ENCODE measurements around the gene KCNQ1OT1.

KCNQ1OT1 gene

GRCh38 chr11:2655016-2655719 lies 44.6 kb downstream of the KCNQ1OT1 start:
- Histone ChIP-seq H3K27ac (ENCODE audit: extremely low read depth, low read depth, low read length) (no peak overlapping the region), H3K9me3 (ENCODE audit: control insufficient read depth, insufficient read depth, low read depth, low read length) (no peaks in the 10 kb centered on the region), H3K4me1 (ENCODE audit: control insufficient read depth, insufficient read depth, low read length) (no peaks in the 10 kb centered on the region), H3K4me3 (ENCODE audit: low read depth, low read length) (no peak overlapping the region), H3K36me3 (ENCODE audit: control insufficient read depth in 2 of 2, insufficient read depth in 1 of 2, low read length in 2 of 2) (no peaks in the 10 kb centered on the region)
- TF ChIP-seq, protein P1, sequence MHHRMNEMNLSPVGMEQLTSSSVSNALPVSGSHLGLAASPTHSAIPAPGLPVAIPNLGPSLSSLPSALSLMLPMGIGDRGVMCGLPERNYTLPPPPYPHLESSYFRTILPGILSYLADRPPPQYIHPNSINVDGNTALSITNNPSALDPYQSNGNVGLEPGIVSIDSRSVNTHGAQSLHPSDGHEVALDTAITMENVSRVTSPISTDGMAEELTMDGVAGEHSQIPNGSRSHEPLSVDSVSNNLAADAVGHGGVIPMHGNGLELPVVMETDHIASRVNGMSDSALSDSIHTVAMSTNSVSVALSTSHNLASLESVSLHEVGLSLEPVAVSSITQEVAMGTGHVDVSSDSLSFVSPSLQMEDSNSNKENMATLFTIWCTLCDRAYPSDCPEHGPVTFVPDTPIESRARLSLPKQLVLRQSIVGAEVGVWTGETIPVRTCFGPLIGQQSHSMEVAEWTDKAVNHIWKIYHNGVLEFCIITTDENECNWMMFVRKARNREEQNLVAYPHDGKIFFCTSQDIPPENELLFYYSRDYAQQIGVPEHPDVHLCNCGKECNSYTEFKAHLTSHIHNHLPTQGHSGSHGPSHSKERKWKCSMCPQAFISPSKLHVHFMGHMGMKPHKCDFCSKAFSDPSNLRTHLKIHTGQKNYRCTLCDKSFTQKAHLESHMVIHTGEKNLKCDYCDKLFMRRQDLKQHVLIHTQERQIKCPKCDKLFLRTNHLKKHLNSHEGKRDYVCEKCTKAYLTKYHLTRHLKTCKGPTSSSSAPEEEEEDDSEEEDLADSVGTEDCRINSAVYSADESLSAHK (tag by site-specific recombination; IDR thresholded peaks at IDR 0.05): no peak
- TF ChIP-seq ZNF660 (tag by site-specific recombination; IDR thresholded peaks at IDR 0.05): no peak
- no peak for TF ChIP-seq ZNF221 (tag by site-specific recombination; IDR thresholded peaks at IDR 0.05; ENCODE audit: borderline replicate concordance)
- TF ChIP-seq ZNF529 (tag by site-specific recombination; IDR thresholded peaks at IDR 0.05; ENCODE audit: insufficient replicate concordance): no peak
- no peak for TF ChIP-seq RBAK (tag by site-specific recombination; IDR thresholded peaks at IDR 0.05)
- no peak for TF ChIP-seq ZSCAN30 (tag by site-specific recombination; IDR thresholded peaks at IDR 0.05)
- no peak for TF ChIP-seq ZNF24 (tag by site-specific recombination; IDR thresholded peaks at IDR 0.05)
- ChIA-PET CTCF (interaction anchor here (1.5 kb wide), 1 partner anchor 10 kb away, joined by 4 read pairs; no protein-coding TSS in a partner anchor), POLR2A (no interaction called here)

- ChIA-PET POLR2A (interaction anchor here (1.4 kb wide), 1 partner anchor 46 kb away, joined by 4 read pairs; the partner anchor contains the start of gene KCNQ1OT1), CTCF (interaction anchor here (1.5 kb wide), 1 partner anchor 9 kb away, joined by 4 read pairs; no protein-coding TSS in a partner anchor)
- H3K4me3 ChIP-seq (ENCODE audit: low read depth, low read length): no peak overlapping the region
- H3K4me1 ChIP-seq (ENCODE audit: control insufficient read depth, insufficient read depth, low read length): no peaks in the 10 kb centered on the region
- no peaks in the 10 kb centered on the region for H3K9me3 ChIP-seq (ENCODE audit: control insufficient read depth, insufficient read depth, low read depth, low read length)
- H3K27ac ChIP-seq (ENCODE audit: extremely low read depth, low read depth, low read length): no peak overlapping the region
- no peaks in the 10 kb centered on the region for H3K36me3 ChIP-seq (ENCODE audit: control insufficient read depth in 2 of 2, insufficient read depth in 1 of 2, low read length in 2 of 2)
- peak; percentile 33; the same call in 1 of the 2 replicates for TF ChIP-seq SCRT2 (tag by site-specific recombination; IDR thresholded peaks at IDR 0.05)
- TF ChIP-seq ZNF670 (tag by site-specific recombination; IDR thresholded peaks at IDR 0.05; ENCODE audit: low read depth): no peak
These were observed 45.7 kb downstream of the KCNQ1OT1 start for GRCh38 chr11:2653930-2654739.

GRCh38 chr11:2653198-2653551 lies 46.6 kb downstream of the KCNQ1OT1 start:
- Histone ChIP-seq H3K9me3 (ENCODE audit: control insufficient read depth, insufficient read depth, low read depth, low read length) (no peaks in the 10 kb centered on the region), H3K27ac (ENCODE audit: extremely low read depth, low read depth, low read length) (no peak overlapping the region), H3K4me1 (ENCODE audit: control insufficient read depth, insufficient read depth, low read length) (no peaks in the 10 kb centered on the region), H3K4me3 (ENCODE audit: low read depth, low read length) (no peak overlapping the region), H3K36me3 (ENCODE audit: control insufficient read depth in 2 of 2, insufficient read depth in 1 of 2, low read length in 2 of 2) (no peaks in the 10 kb centered on the region)
- POLR2A ChIA-PET: interaction anchor here (1.4 kb wide), 1 partner anchor 47 kb away, joined by 4 read pairs; the partner anchor contains the start of gene KCNQ1OT1
- CTCF ChIA-PET: no interaction called here
- TF ChIP-seq ZNF2 (tag by site-specific recombination; IDR thresholded peaks at IDR 0.05): no peak

GRCh38 chr11:2652333-2653197 lies 47.2 kb downstream of the KCNQ1OT1 start:
- Histone ChIP-seq H3K9me3 (ENCODE audit: control insufficient read depth, insufficient read depth, low read depth, low read length) (no peaks in the 10 kb centered on the region), H3K4me3 (ENCODE audit: low read depth, low read length) (no peak overlapping the region), H3K4me1 (ENCODE audit: control insufficient read depth, insufficient read depth, low read length) (no peaks in the 10 kb centered on the region), H3K36me3 (ENCODE audit: control insufficient read depth in 2 of 2, insufficient read depth in 1 of 2, low read length in 2 of 2) (no peaks in the 10 kb centered on the region), H3K27ac (ENCODE audit: extremely low read depth, low read depth, low read length) (no peak overlapping the region)
- TF ChIP-seq, protein P2, sequence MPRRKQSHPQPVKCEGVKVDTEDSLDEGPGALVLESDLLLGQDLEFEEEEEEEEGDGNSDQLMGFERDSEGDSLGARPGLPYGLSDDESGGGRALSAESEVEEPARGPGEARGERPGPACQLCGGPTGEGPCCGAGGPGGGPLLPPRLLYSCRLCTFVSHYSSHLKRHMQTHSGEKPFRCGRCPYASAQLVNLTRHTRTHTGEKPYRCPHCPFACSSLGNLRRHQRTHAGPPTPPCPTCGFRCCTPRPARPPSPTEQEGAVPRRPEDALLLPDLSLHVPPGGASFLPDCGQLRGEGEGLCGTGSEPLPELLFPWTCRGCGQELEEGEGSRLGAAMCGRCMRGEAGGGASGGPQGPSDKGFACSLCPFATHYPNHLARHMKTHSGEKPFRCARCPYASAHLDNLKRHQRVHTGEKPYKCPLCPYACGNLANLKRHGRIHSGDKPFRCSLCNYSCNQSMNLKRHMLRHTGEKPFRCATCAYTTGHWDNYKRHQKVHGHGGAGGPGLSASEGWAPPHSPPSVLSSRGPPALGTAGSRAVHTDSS (tag by site-specific recombination; IDR thresholded peaks at IDR 0.05): no peak
- TF ChIP-seq GFI1B (tag by site-specific recombination; IDR thresholded peaks at IDR 0.05) (no peak), YY2 (tag by site-specific recombination; IDR thresholded peaks at IDR 0.05) (no peak), ZNF555 (tag by site-specific recombination; conservative IDR thresholded peaks at IDR 0.05) (no peak), ZNF248 (tag by site-specific recombination; IDR thresholded peaks at IDR 0.05) (no peak), ZNF561 (tag by site-specific recombination; IDR thresholded peaks at IDR 0.05; ENCODE audit: borderline replicate concordance) (no peak), ZNF473 (tag by site-specific recombination; IDR thresholded peaks at IDR 0.05) (no peak), ZNF768 (tag by site-specific recombination; IDR thresholded peaks at IDR 0.05) (no peak), ZNF600 (tag by site-specific recombination; IDR thresholded peaks at IDR 0.05) (no peak)
- ChIA-PET POLR2A (interaction anchor here (1.4 kb wide), 1 partner anchor 47 kb away, joined by 4 read pairs; the partner anchor contains the start of gene KCNQ1OT1), CTCF (interaction anchor here (1.1 kb wide), 1 partner anchor 240 kb away, joined by 3 read pairs; no protein-coding TSS in a partner anchor)

Data from HEK293 (cell line).